Measurements from ENCODE around the gene CCNY.

- no peak for TF ChIP-seq CTCF (IDR thresholded peaks at IDR 0.05; ENCODE audit: low read length)
- no peak for TF ChIP-seq EZH2 (optimal IDR thresholded peaks at IDR 0.05; ENCODE audit: low read depth, low read length)
- TF ChIP-seq EZH2phosphoT487 (IDR thresholded peaks at IDR 0.05; ENCODE audit: low read length), result no peak
Observed at GRCh38 chr10:35365994-35366393, 29.7 kb downstream of the CCNY start.

Data from MM.1S (cell line).